OCI-LY7 (cell line): ENCODE measurements around the gene TRAPPC12. TPM values are rescaled to one million over a fixed set of nuclear protein-coding genes. Genes with fewer than 3 reads are reported as not detected.

Experiments used
- BruUV-seq: library from RNA; stranded (reverse); fragments of 400-500 nt; replicated peaks from 2 replicates; lab custom pipeline; 2021; lab: Mats Ljungman, UMichigan
- CTCF ChIA-PET: fragments of 300-600 bp; sonication (Branson Sonifier 250); formaldehyde crosslinking; loops from one replicate; lab custom pipeline; 2022; ENCODE audit warnings: antibody characterized with exemption; ENCODE audit not compliant: unreplicated experiment; lab: Charles Lee
- POLR2A ChIA-PET: fragments of 300-600 bp; sonication (Branson Sonifier 250); formaldehyde crosslinking; loops from one replicate; lab custom pipeline; 2022; ENCODE audit warnings: antibody characterized with exemption; lab: Charles Lee
- DNase-seq: peaks from one replicate; pipeline ENCODE4 v3.0.0-alpha.2; 2015; ENCODE audit warnings: low spot score
- H2AFZ ChIP-seq: fragments of 200-600 bp; sonication (generic), shearing (Covaris generic); 2 replicates; pipeline ENCODE4 v1.6.1; 2014; ENCODE audit warnings: mild to moderate bottlenecking, antibody characterized with exemption, low read length, moderate library complexity
- H3K27ac ChIP-seq: fragments of 200-600 bp; sonication (generic); 2 replicates; pipeline ENCODE4 v1.5.1; 2014; ENCODE audit warnings: mixed run types, low read depth, mild to moderate bottlenecking, moderate library complexity, low read length, inconsistent platforms; ENCODE audit not compliant: poor library complexity, severe bottlenecking
- H3K36me3 ChIP-seq: fragments of 200-600 bp; sonication (generic); 2 replicates; pipeline ENCODE4 v1.6.1; 2014; ENCODE audit warnings: mild to moderate bottlenecking, antibody characterized with exemption, low read length, moderate library complexity, mixed read lengths; ENCODE audit not compliant: insufficient read depth
- H3K4me1 ChIP-seq: fragments of 200-600 bp; sonication (generic); 2 replicates; pipeline ENCODE4 v1.5.1; 2014; ENCODE audit warnings: mild to moderate bottlenecking, low read length; ENCODE audit not compliant: insufficient read depth, poor library complexity, severe bottlenecking
- H3K4me2 ChIP-seq: fragments of 200-600 bp; sonication (generic); 2 replicates; pipeline ENCODE4 v1.6.1; 2014; ENCODE audit warnings: mild to moderate bottlenecking, low read length
- H3K4me3 ChIP-seq: fragments of 200-600 bp; sonication (generic); 2 replicates; pipeline ENCODE4 v1.5.1; 2014; ENCODE audit warnings: mild to moderate bottlenecking, low read depth, low read length; ENCODE audit not compliant: poor library complexity, severe bottlenecking
- H3K79me2 ChIP-seq: fragments of 200-600 bp; sonication (generic); 2 replicates; pipeline ENCODE4 v1.6.1; 2016; ENCODE audit warnings: low read depth, mild to moderate bottlenecking, low read length, moderate library complexity, mixed read lengths; ENCODE audit not compliant: insufficient read depth
- H3K9me2 ChIP-seq: fragments of 200-600 bp; sonication (generic); 2 replicates; pipeline ENCODE4 v1.6.1; 2016; ENCODE audit warnings: mild to moderate bottlenecking, low read length, mixed read lengths; ENCODE audit not compliant: insufficient read depth
- H3K9me3 ChIP-seq: fragments of 200-600 bp; sonication (generic); 2 replicates; pipeline ENCODE4 v1.6.1; 2014; ENCODE audit warnings: mild to moderate bottlenecking, mixed run types, low read length, mixed read lengths
- H4K20me1 ChIP-seq: fragments of 200-600 bp; sonication (generic); 2 replicates; pipeline ENCODE4 v1.6.1; 2014; ENCODE audit warnings: mild to moderate bottlenecking, antibody characterized with exemption, low read length, moderate library complexity, mixed read lengths; ENCODE audit not compliant: insufficient read depth
- CTCF ChIP-seq: fragments of 200-600 bp; sonication (generic); conservative IDR thresholded peaks from 2 replicates; pipeline ENCODE4 v1.5.1; 2014; ENCODE audit warnings: mild to moderate bottlenecking, antibody characterized with exemption, low read length, moderate library complexity, mixed read lengths
- EZH2phosphoT487 ChIP-seq: fragments of 200-600 bp; sonication (generic); IDR thresholded peaks from 2 replicates; pipeline ENCODE4 v1.6.1; 2018; ENCODE audit warnings: low read depth, borderline replicate concordance, mild to moderate bottlenecking, mixed run types, antibody characterized with exemption, low read length, moderate library complexity, mixed read lengths
- intact Hi-C: fragments of 100-400 bp; cut with micrococcal nuclease; formaldehyde crosslinking; loops from one replicate; pipeline ENCODE4 v1.10.0; 2022; ENCODE audit not compliant: unreplicated experiment
- total RNA-seq, 2 experiments: library from RNA; depleted of rRNA in 1 of 2; stranded (reverse); fragments of >200 nt in 1 of 2; shearing (Covaris generic) in 1 of 2; gene quantifications; 2 replicates each; pipeline ENCODE4 v1.2.3, GENCODE V29; 2014 to 2022

The TRAPPC12 gene
- total RNA-seq, 2 experiments from 2014 or later = 85.2 to 91.6 TPM

- Histone ChIP-seq H4K20me1 (no peaks in the 10 kb centered on the region), H3K36me3 (peaks cover 7% of the 10 kb centered on the region), H3K4me1 (peaks cover 22% of the 10 kb centered on the region), H3K27ac (peak overlapping the region; percentile 61), H3K4me2 (peak overlapping the region; percentile 66), H3K79me2 (no peaks in the 10 kb centered on the region), H3K9me2 (no peaks in the 10 kb centered on the region), H3K9me3 (no peaks in the 10 kb centered on the region), H2AFZ (peak overlapping the region; percentile 58; the same call in 1 of the 2 replicates), H3K4me3 (peak overlapping the region; percentile 11)
- ChIA-PET CTCF (interaction anchor here (0.6 kb wide), 4 partner anchors 18 to 569 kb away, joined by 3 read pairs; no protein-coding TSS in a partner anchor), POLR2A (interaction anchor here (0.9 to 1.7 kb wide), 5 partner anchors 11 to 190 kb away, joined by 3 to 6 read pairs (median 3); no protein-coding TSS in a partner anchor)
- DNase-seq = peak; percentile 77
- intact Hi-C loops = loop anchor here (5.0 to 10.0 kb wide), 3 partner anchors 267 to 617 kb away; no protein-coding TSS in a partner anchor
- TF ChIP-seq EZH2phosphoT487 = no peak
- peak; percentile 99 for TF ChIP-seq CTCF
- no TSS peak for BruUV-seq
Observed at GRCh38 chr2:3461801-3462492, 82.5 kb downstream of the TRAPPC12 start.

GRCh38 chr2:3462493-3463104, 83.1 kb downstream of the TRAPPC12 start:
- no peak overlapping the region for H3K4me3 ChIP-seq
- no TSS peak for BruUV-seq
- H3K36me3 ChIP-seq = peaks cover 10% of the 10 kb centered on the region; the same call in 1 of the 2 replicates
- peak; percentile 48 for DNase-seq
- peaks cover 22% of the 10 kb centered on the region for H3K4me1 ChIP-seq
- CTCF ChIA-PET = interaction anchor here (0.7 to 1.4 kb wide), 5 partner anchors 11 to 189 kb away, joined by 3 to 6 read pairs (median 5); no protein-coding TSS in a partner anchor
- peak overlapping the region; percentile 61 for H3K27ac ChIP-seq
- H3K79me2 ChIP-seq = no peaks in the 10 kb centered on the region
- H3K9me2 ChIP-seq = no peaks in the 10 kb centered on the region
- H3K9me3 ChIP-seq = no peaks in the 10 kb centered on the region
- H2AFZ ChIP-seq = no peak overlapping the region
- H4K20me1 ChIP-seq = no peaks in the 10 kb centered on the region
- intact Hi-C loops = loop anchor here (5.0 to 10.0 kb wide), 3 partner anchors 268 to 618 kb away; no protein-coding TSS in a partner anchor
- POLR2A ChIA-PET = interaction anchor here (0.6 to 1.6 kb wide), 6 partner anchors 29 to 1849 kb away, joined by 3 to 4 read pairs (median 3); no protein-coding TSS in a partner anchor
- TF ChIP-seq CTCF (no peak; the same call in 1 of the 2 replicates), EZH2phosphoT487 (no peak)
- peak overlapping the region; percentile 66 for H3K4me2 ChIP-seq
